Measurements from ENCODE around the gene NR5A2.

NR5A2 gene

GRCh38 chr1:200036619-200037270 is 9.2 kb downstream of the NR5A2 start:
- no peak for DNase-seq

GRCh38 chr1:200037501-200037900 is 10.0 kb downstream of the NR5A2 start:
- no peak for DNase-seq

- no peak for DNase-seq
Measured at GRCh38 chr1:200037904-200038303, 10.4 kb downstream of the NR5A2 start.

GRCh38 chr1:200038325-200038980 is 10.9 kb downstream of the NR5A2 start:
- DNase-seq, result no peak

- no peak for DNase-seq
Measured at GRCh38 chr1:200038981-200039848, 11.7 kb downstream of the NR5A2 start.

- DNase-seq, result peak; percentile 4
Measured at GRCh38 chr1:200039849-200040474, 12.5 kb downstream of the NR5A2 start.

GRCh38 chr1:200040481-200041138 is 13.1 kb downstream of the NR5A2 start:
- no peak for DNase-seq

GRCh38 chr1:200041337-200042118 is 14.0 kb downstream of the NR5A2 start:
- no peak for DNase-seq

GRCh38 chr1:200042119-200042551 is 14.6 kb downstream of the NR5A2 start:
- no peak for DNase-seq

- no peak for DNase-seq
Measured at GRCh38 chr1:200042552-200043335, 15.2 kb downstream of the NR5A2 start.

- no peak for DNase-seq
Measured at GRCh38 chr1:200043336-200043668, 15.8 kb downstream of the NR5A2 start.

GRCh38 chr1:200046115-200046514 is 18.6 kb downstream of the NR5A2 start:
- DNase-seq, result no peak

GRCh38 chr1:200048244-200048643 is 20.7 kb downstream of the NR5A2 start:
- no peak for DNase-seq

GRCh38 chr1:200049810-200050209 is 22.3 kb downstream of the NR5A2 start:
- DNase-seq, result no peak

- DNase-seq, result no peak
Measured at GRCh38 chr1:200051620-200052019, 24.1 kb downstream of the NR5A2 start.

- DNase-seq, result no peak
Measured at GRCh38 chr1:200053091-200053490, 25.6 kb downstream of the NR5A2 start.

GRCh38 chr1:200053646-200054045 is 26.1 kb downstream of the NR5A2 start:
- DNase-seq, result no peak

- DNase-seq, result no peak
Measured at GRCh38 chr1:200058341-200058740, 30.8 kb downstream of the NR5A2 start.

GRCh38 chr1:200062143-200062542 is 34.6 kb downstream of the NR5A2 start:
- DNase-seq, result no peak

- no peak for DNase-seq
Measured at GRCh38 chr1:200072636-200073285, 45.3 kb downstream of the NR5A2 start.

GRCh38 chr1:200073286-200073637 is 45.8 kb downstream of the NR5A2 start:
- no peak for DNase-seq
